Trophoblast cell (in vitro differentiated cells and primary cell): ENCODE data around the gene NNMT.

Source experiments
- DNase-seq, 2 donors: peaks; one replicate each; pipeline ENCODE4 v3.0.0-alpha.2; 2016
- H2AFZ ChIP-seq: 2 replicates; pipeline ENCODE4 v1.6.1; 2013; ENCODE audit warnings: low read length, moderate library complexity, mild to moderate bottlenecking; ENCODE audit not compliant: insufficient read depth, poor library complexity
- H2AK5ac ChIP-seq: 2 replicates; pipeline ENCODE4 v1.6.1; 2013; ENCODE audit warnings: mild to moderate bottlenecking, low read length
- H2BK120ac ChIP-seq: 2 replicates; pipeline ENCODE4 v1.6.1; 2013; ENCODE audit warnings: low read length, mild to moderate bottlenecking, moderate library complexity; ENCODE audit not compliant: insufficient read depth, poor library complexity
- H2BK12ac ChIP-seq: 2 replicates; pipeline ENCODE4 v1.6.1; 2013; ENCODE audit warnings: mild to moderate bottlenecking, low read length, moderate library complexity
- H2BK5ac ChIP-seq: 2 replicates; pipeline ENCODE4 v1.6.1; 2013; ENCODE audit warnings: low read length, low read depth, moderate library complexity, mild to moderate bottlenecking; ENCODE audit not compliant: poor library complexity
- H3K14ac ChIP-seq: 2 replicates; pipeline ENCODE4 v1.6.1; 2013; ENCODE audit warnings: mild to moderate bottlenecking, low read length
- H3K18ac ChIP-seq: 2 replicates; pipeline ENCODE4 v1.6.1; 2013; ENCODE audit warnings: mild to moderate bottlenecking, low read length
- H3K23ac ChIP-seq: 2 replicates; pipeline ENCODE4 v1.6.1; 2013; ENCODE audit warnings: low read length
- H3K27ac ChIP-seq: 2 replicates; pipeline ENCODE4 v1.5.1; 2013; ENCODE audit warnings: low read depth, mild to moderate bottlenecking, inconsistent platforms, low read length, moderate library complexity
- H3K27me3 ChIP-seq: 2 replicates; pipeline ENCODE4 v1.6.1; 2013; ENCODE audit warnings: inconsistent platforms, mild to moderate bottlenecking, low read length, moderate library complexity; ENCODE audit not compliant: insufficient read depth
- H3K36me3 ChIP-seq, 2 experiments: 1 replicate in 1 of 2; 2 replicates in 1 of 2; pipeline ENCODE4 v1.6.1; 2013; ENCODE audit warnings: low read length in 2 of 2, mild to moderate bottlenecking in 2 of 2, moderate library complexity in 1 of 2; ENCODE audit not compliant: insufficient read depth in 2 of 2, control insufficient read depth in 1 of 2
- H3K4ac ChIP-seq: 2 replicates; pipeline ENCODE4 v1.6.1; 2013; ENCODE audit warnings: low read depth, mild to moderate bottlenecking, low read length, moderate library complexity
- H3K4me1 ChIP-seq, 2 experiments: 1 replicate in 1 of 2; 2 replicates in 1 of 2; pipeline ENCODE4 v1.6.1; 2013; ENCODE audit warnings: low read length in 2 of 2, mild to moderate bottlenecking in 2 of 2, moderate library complexity in 1 of 2; ENCODE audit not compliant: insufficient read depth in 2 of 2, control insufficient read depth in 1 of 2
- H3K4me2 ChIP-seq: 2 replicates; pipeline ENCODE4 v1.6.1; 2013; ENCODE audit warnings: inconsistent platforms, mild to moderate bottlenecking, low read length, moderate library complexity
- H3K4me3 ChIP-seq: 2 replicates; pipeline ENCODE4 v1.5.1; 2013; ENCODE audit warnings: mild to moderate bottlenecking, low read depth, low read length, inconsistent platforms
- H3K79me1 ChIP-seq: one replicate; pipeline ENCODE4 v1.6.1; 2013; ENCODE audit warnings: low read length
- H3K79me2 ChIP-seq: 2 replicates; pipeline ENCODE4 v1.6.1; 2013; ENCODE audit warnings: low read length, mild to moderate bottlenecking; ENCODE audit not compliant: control insufficient read depth, insufficient read depth, poor library complexity
- H3K9ac ChIP-seq: 2 replicates; pipeline ENCODE4 v1.6.1; 2013; ENCODE audit warnings: mild to moderate bottlenecking, low read length
- H3K9me3 ChIP-seq: 2 replicates; pipeline ENCODE4 v1.6.1; 2013; ENCODE audit warnings: low read depth, mild to moderate bottlenecking, control low read depth, inconsistent platforms, low read length; ENCODE audit not compliant: insufficient read depth
- H4K12ac ChIP-seq: 2 replicates; pipeline ENCODE4 v1.6.1; 2013; ENCODE audit warnings: low read depth, mild to moderate bottlenecking, low read length, moderate library complexity
- H4K8ac ChIP-seq: 2 replicates; pipeline ENCODE4 v1.6.1; 2013; ENCODE audit warnings: low read depth, mild to moderate bottlenecking, low read length, moderate library complexity
- H4K91ac ChIP-seq: one replicate; pipeline ENCODE4 v1.6.1; 2013; ENCODE audit warnings: low read depth, mild to moderate bottlenecking, low read length, moderate library complexity
- WGBS: extraction: QIAGEN DNeasy Blood & Tissue Kit; methylation state at CpG from one replicate; pipeline ENCODE4 v1.1.7; 2013; ENCODE audit warnings: missing lambda C conversion rate; ENCODE audit not compliant: insufficient read length, insufficient coverage; ENCODE audit errors: extremely low coverage; 5-methylcytosine and 5-hydroxymethylcytosine counted together

NNMT gene

GRCh38 chr11:114258696-114259095 is 37.5 kb upstream of the NNMT start:
- H3K9me3 ChIP-seq: no peaks in the 10 kb centered on the region
- no peak overlapping the region for H3K4me3 ChIP-seq
- no peak overlapping the region for H4K91ac ChIP-seq
- DNase-seq: no peak
- H2BK12ac ChIP-seq: no peak overlapping the region
- no peak overlapping the region for H3K9ac ChIP-seq
- H4K8ac ChIP-seq: no peak overlapping the region
- peaks cover 2% of the 10 kb centered on the region for H3K79me1 ChIP-seq
- H3K4ac ChIP-seq: no peak overlapping the region
- no peak overlapping the region for H2AK5ac ChIP-seq
- H2BK120ac ChIP-seq: no peak overlapping the region
- H2BK5ac ChIP-seq: no peak overlapping the region
- no peak overlapping the region for H3K27ac ChIP-seq
- no CpG with 5 or more reads among the region's 7 CpGs for WGBS
- H3K79me2 ChIP-seq: no peaks in the 10 kb centered on the region
- H3K27me3 ChIP-seq: no peaks in the 10 kb centered on the region
- H3K23ac ChIP-seq: no peak overlapping the region
- no peak overlapping the region for H4K12ac ChIP-seq
- H3K4me1 ChIP-seq: peaks cover 6 to 9% of the 10 kb centered on the region in 2 experiments
- no peaks in the 10 kb centered on the region for H3K36me3 ChIP-seq
- H3K18ac ChIP-seq: no peak overlapping the region
- no peak overlapping the region for H3K4me2 ChIP-seq
- no peak overlapping the region for H2AFZ ChIP-seq
- H3K14ac ChIP-seq: no peak overlapping the region

DNA sequence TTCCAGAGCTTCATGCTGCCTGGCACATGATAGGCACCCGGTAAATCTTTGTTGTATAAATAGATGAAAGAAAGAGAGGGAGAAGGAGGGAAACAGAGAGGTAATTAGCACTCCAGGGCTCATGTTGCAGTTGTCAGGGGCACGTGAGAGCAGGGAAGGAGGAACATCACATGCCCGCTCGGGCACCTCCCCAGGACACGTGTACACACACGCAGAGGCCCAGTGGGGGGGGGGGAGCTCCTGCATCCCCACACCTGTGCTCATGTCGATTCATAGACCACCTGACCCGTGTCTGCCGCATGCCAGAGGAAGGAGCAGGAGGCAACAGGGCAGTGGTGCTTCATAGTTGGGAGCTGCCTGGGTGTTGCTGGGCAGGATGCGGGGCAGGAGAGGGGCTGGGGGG is 37.1 kb upstream of the NNMT start:
- H3K79me1 ChIP-seq: peaks cover 2% of the 10 kb centered on the region
- H2AK5ac ChIP-seq: no peak overlapping the region
- H2BK5ac ChIP-seq: no peak overlapping the region
- no peak overlapping the region for H2BK120ac ChIP-seq
- H2AFZ ChIP-seq: no peak overlapping the region
- H3K4me1 ChIP-seq: peaks cover 6 to 9% of the 10 kb centered on the region in 2 experiments
- H3K4me3 ChIP-seq: no peak overlapping the region
- no peak overlapping the region for H3K18ac ChIP-seq
- no peak overlapping the region for H3K4me2 ChIP-seq
- no peak overlapping the region for H3K4ac ChIP-seq
- H2BK12ac ChIP-seq: no peak overlapping the region
- no peak overlapping the region for H3K14ac ChIP-seq
- no peak overlapping the region for H3K23ac ChIP-seq
- DNase-seq: no peak
- no CpG with 5 or more reads among the region's 10 CpGs for WGBS
- H4K91ac ChIP-seq: no peak overlapping the region
- H4K8ac ChIP-seq: no peak overlapping the region
- H3K27ac ChIP-seq: no peak overlapping the region
- no peaks in the 10 kb centered on the region for H3K79me2 ChIP-seq
- no peaks in the 10 kb centered on the region for H3K27me3 ChIP-seq
- no peaks in the 10 kb centered on the region for H3K9me3 ChIP-seq
- H3K36me3 ChIP-seq: no peaks in the 10 kb centered on the region
- no peak overlapping the region for H4K12ac ChIP-seq
- no peak overlapping the region for H3K9ac ChIP-seq

DNA sequence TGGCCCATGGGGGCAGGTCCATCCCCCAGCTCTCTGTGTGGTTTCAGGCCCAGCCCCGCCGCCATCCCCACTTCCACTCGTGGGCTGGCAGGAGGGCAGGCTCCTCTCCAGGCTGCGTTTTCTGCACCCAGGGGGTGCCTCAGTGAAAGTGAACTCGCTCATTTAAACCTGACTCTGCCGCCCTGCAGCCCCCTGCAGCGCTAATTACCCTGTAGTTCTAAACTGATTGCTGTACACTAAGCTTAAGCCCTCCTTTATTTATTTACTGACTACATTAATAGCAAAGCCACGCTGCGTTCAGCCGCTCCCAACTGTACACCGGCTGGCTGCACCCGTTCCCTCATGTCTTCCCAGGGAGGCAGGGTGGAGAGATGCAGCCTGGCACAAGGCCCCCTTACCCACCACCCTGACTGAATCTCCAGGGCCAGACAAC is 36.6 kb upstream of the NNMT start:
- no peaks in the 10 kb centered on the region for H3K27me3 ChIP-seq
- no peak overlapping the region for H3K27ac ChIP-seq
- no peak overlapping the region for H3K9ac ChIP-seq
- no peak overlapping the region for H2BK5ac ChIP-seq
- H2BK12ac ChIP-seq: no peak overlapping the region
- H2AK5ac ChIP-seq: no peak overlapping the region
- no peaks in the 10 kb centered on the region for H3K79me2 ChIP-seq
- no peak overlapping the region for H3K23ac ChIP-seq
- H4K91ac ChIP-seq: no peak overlapping the region
- no peak for DNase-seq
- peaks cover 6 to 9% of the 10 kb centered on the region in 2 experiments for H3K4me1 ChIP-seq
- H3K4me2 ChIP-seq: no peak overlapping the region
- H2BK120ac ChIP-seq: no peak overlapping the region
- H3K4me3 ChIP-seq: no peak overlapping the region
- no peak overlapping the region for H3K4ac ChIP-seq
- H4K12ac ChIP-seq: no peak overlapping the region
- H3K18ac ChIP-seq: no peak overlapping the region
- no CpG with 5 or more reads among the region's 12 CpGs for WGBS
- no peaks in the 10 kb centered on the region for H3K36me3 ChIP-seq
- no peak overlapping the region for H4K8ac ChIP-seq
- H3K9me3 ChIP-seq: no peaks in the 10 kb centered on the region
- H3K79me1 ChIP-seq: peaks cover 2% of the 10 kb centered on the region
- H2AFZ ChIP-seq: no peak overlapping the region
- H3K14ac ChIP-seq: no peak overlapping the region

- Histone ChIP-seq H3K4me1 (peaks cover 6 to 9% of the 10 kb centered on the region in 2 experiments), H3K4ac (no peak overlapping the region), H3K79me2 (no peaks in the 10 kb centered on the region), H3K14ac (no peak overlapping the region), H3K18ac (no peak overlapping the region), H2BK120ac (no peak overlapping the region), H2AFZ (no peak overlapping the region), H3K4me3 (no peak overlapping the region), H3K36me3 (no peaks in the 10 kb centered on the region), H4K12ac (no peak overlapping the region), H3K27ac (no peak overlapping the region), H4K91ac (no peak overlapping the region), H3K9me3 (no peaks in the 10 kb centered on the region), H3K27me3 (no peaks in the 10 kb centered on the region), H3K23ac (no peak overlapping the region), H4K8ac (no peak overlapping the region), H2BK12ac (no peak overlapping the region), H2BK5ac (no peak overlapping the region), H3K4me2 (no peak overlapping the region), H3K9ac (no peak overlapping the region), H3K79me1 (peaks cover 2% of the 10 kb centered on the region), H2AK5ac (no peak overlapping the region)
- no peak for DNase-seq
- no CpG with 5 or more reads among the region's 6 CpGs for WGBS
Observed at GRCh38 chr11:114260077-114260476, 36.1 kb upstream of the NNMT start.
